NCI-H460 (cell line): ENCODE data around the gene KCNIP4. TPM values are rescaled to one million over a fixed set of nuclear protein-coding genes. Genes with fewer than 3 reads are reported as not detected.

Experiments
- DNase-seq: peaks from one replicate; pipeline ENCODE4 v3.0.0-alpha.2; 2016; ENCODE audit warnings: low read depth; ENCODE audit errors: extremely low read depth
- total RNA-seq: library from RNA; depleted of rRNA; stranded (reverse); fragments of >200 nt; shearing (Covaris generic); gene quantifications from 2 replicates; pipeline ENCODE4 v1.2.3, GENCODE V29; 2014

The KCNIP4 gene
- total RNA-seq, 1 experiment from 2014 or later: not detected

- no peak for DNase-seq
Observed at GRCh38 chr4:21005647-21006046, 942.9 kb downstream of the KCNIP4 start.

- no peak for DNase-seq
Observed at GRCh38 chr4:21002976-21003375, 945.6 kb downstream of the KCNIP4 start.

GRCh38 chr4:21002286-21002685 lies 946.3 kb downstream of the KCNIP4 start:
- no peak for DNase-seq

- DNase-seq: no peak
Observed at GRCh38 chr4:21001490-21001889, 947.1 kb downstream of the KCNIP4 start.

- no peak for DNase-seq
Observed at GRCh38 chr4:20997886-20998285, 950.7 kb downstream of the KCNIP4 start.

- DNase-seq: no peak
Observed at GRCh38 chr4:20995610-20996009, 953.0 kb downstream of the KCNIP4 start.

- DNase-seq: no peak
Observed at GRCh38 chr4:20995015-20995414, 953.6 kb downstream of the KCNIP4 start.

GRCh38 chr4:20992002-20992401 lies 956.6 kb downstream of the KCNIP4 start:
- DNase-seq: no peak

DNA sequence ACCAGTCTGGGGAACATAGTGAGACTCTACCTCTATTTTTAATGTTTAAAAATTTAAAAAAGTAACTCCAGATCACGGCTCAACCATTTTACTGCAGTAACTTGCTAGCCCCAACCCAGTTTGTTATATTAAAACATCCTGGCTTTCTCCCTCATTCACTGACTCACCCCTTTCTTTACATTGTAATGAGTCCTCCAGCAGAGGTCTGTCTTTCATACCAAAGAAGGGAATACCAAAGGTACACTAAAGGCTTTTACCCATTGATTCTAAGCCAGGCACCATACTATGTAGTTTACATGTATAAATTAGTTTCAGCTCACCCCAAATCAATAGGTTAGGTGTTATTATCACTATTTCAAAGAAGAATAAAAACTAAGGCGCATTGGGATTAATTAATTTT lies 961.4 kb downstream of the KCNIP4 start:
- DNase-seq: no peak

- DNase-seq: no peak
Observed at GRCh38 chr4:20984576-20984836, 964.1 kb downstream of the KCNIP4 start.

- no peak for DNase-seq
Observed at GRCh38 chr4:20983763-20984575, 964.6 kb downstream of the KCNIP4 start.

- DNase-seq: no peak
Observed at GRCh38 chr4:20982544-20982943, 966.0 kb downstream of the KCNIP4 start.

DNA sequence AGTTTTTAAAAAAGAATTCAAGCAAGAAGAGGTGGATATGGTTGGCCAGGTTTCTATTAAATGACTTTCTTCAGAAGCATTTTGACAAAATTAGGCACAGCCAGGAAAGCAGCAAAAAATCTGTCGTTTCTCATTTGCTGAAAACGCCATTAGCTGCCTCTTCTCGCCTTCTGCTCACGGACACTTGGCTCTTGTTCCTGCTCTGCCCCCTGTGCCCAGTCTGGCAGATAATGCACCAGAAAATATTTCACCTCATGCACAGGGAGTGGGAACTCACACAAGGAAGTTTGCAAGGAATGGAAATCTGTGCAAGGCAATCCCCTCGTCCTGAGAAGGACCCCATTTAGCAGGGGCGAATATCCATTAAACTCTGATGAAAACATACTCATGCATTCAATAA lies 988.3 kb downstream of the KCNIP4 start:
- DNase-seq: no peak

- DNase-seq: no peak
Observed at GRCh38 chr4:20954541-20954940, 994.0 kb downstream of the KCNIP4 start.

GRCh38 chr4:20944961-20945360 lies 1003.6 kb downstream of the KCNIP4 start:
- no peak for DNase-seq

DNA sequence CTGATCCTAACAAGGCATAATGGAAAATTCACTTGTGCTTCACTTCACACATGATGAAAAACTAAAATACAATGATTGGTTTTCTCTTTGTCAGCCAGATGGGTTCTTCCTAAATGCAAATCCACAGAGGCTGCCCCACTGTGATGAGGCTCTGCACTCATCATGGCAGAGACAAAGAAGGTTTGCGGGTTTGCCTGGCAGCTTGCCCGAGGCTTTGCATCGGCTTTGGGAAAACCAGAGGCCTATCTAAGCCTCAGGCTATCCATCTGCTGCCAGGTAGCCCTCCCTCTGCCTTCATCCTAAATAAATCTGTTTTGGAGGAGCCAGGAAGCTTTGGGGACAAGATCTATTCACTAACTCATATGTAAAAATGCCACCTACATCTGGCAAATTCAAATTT lies 1004.1 kb downstream of the KCNIP4 start:
- DNase-seq: no peak

DNA sequence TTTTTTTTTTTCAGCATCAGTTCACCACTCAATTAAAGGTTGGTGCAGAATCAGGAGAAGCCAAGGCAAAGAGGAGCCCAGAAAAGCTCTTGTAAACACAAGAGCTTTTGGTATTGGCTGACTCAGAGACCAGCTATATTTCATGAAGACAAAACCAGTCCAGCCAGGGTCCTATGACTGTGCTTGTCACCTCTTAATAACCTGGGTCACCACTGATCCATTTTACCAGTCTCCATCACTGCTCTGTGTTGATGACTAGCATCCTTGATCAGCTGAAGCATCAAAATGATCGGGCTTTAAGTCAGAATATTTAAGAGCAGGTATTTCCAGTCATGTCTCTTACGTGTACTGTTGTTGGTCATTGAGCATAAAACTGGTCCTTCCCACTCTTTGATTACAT lies 1010.4 kb downstream of the KCNIP4 start:
- no peak for DNase-seq

DNA sequence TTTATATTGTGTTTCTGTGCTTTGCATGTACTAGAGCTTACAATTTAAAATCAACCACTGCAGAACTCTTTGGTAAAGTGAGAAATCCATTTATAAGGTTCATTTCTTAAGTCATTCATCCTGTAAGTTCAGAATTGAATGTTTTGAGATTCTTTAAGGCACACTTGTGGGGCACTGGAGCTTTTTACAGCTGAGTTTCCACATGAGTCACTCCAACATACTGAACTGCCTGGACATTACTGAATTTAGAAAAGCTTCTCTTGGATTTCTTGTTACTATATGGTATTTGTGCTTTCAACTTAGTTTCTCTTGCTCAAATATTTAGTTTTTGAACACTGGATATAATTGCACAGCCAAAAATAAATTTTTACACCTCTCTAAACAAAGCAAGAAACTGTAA lies 1022.0 kb downstream of the KCNIP4 start:
- DNase-seq: no peak

DNA sequence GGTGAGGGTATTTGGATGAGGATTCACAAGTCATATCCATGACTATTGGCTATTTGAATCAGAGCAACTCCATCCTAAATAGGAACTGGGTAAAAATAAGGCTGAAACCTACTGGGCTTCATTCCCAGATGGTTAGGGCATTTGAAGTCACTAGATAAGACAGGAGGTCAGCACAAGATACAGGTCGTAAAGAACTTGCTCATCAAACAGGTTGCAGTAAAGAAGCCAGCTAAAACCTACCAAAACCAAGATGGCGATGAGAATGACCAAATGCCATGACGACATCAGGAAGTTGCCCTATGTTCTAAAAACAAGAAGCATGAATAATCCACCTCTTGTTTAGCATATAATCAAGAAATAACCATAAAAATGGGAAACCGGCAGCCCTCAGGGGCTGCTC lies 1023.4 kb downstream of the KCNIP4 start:
- no peak for DNase-seq

DNA sequence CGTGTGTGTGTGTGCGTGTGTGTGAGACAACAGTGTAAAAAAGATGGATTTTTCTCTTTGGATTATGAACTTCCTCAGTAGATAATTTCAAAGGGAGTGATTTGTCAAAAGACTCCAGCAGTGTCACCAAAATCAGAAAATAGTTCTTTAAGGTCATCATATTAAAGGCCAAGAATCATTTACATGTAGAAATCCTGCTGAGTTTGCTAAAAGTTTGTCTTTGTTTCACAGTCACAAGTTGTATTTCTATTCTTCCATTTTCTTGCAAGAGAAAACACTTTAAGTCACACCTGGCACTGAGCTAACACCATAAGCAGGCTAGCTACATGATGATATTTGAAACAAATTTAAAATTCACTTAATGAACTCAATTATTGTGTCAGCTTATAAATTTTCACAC lies 1025.6 kb downstream of the KCNIP4 start:
- no peak for DNase-seq

GRCh38 chr4:20916106-20916505 lies 1032.5 kb downstream of the KCNIP4 start:
- DNase-seq: no peak

GRCh38 chr4:20904966-20905365 lies 1043.6 kb downstream of the KCNIP4 start:
- DNase-seq: no peak

DNA sequence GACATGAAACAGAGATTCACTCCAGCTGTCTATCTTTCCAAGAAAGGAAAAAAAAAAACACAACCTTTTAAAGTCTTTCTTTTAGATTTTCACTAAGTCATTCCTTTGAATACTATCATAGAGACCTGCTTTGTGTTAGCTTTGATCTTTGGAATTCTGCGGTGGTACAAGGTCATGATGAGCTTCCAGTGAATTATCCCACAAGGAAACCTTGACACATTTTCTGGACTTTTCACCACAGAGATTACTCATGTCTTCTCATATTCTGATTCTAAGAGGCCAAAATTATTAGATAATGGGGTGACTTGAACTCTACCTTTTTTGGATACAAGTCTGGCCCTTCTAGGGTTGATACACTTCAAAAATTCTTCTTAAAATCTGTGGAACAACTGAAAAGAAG lies 1046.7 kb downstream of the KCNIP4 start:
- DNase-seq: no peak
